H1 (cell line): ENCODE data around the gene ITSN1. TPM values are rescaled to one million over a fixed set of nuclear protein-coding genes. Genes with fewer than 3 reads are reported as not detected.

Experiments
- CTCF ChIA-PET: fragments of 300-600 bp; sonication (Branson Sonifier 250); formaldehyde crosslinking; loops from one replicate; lab custom pipeline; 2021; ENCODE audit not compliant: partially characterized antibody; lab: Charles Lee
- POLR2A ChIA-PET: fragments of 300-600 bp; sonication (Branson Sonifier 250); formaldehyde crosslinking; loops from one replicate; lab custom pipeline; 2021; ENCODE audit warnings: inconsistent platforms; ENCODE audit not compliant: partially characterized antibody; lab: Charles Lee
- DNase-seq, 2 experiments: peaks; one replicate each; pipeline versions ENCODE4 v3.0.0 to v3.0.0-alpha.2; 2010 to 2022; ENCODE audit warnings: low spot score in 2 of 2, low read depth in 1 of 2, mixed read lengths in 1 of 2
- FAIRE-seq: peaks from 2 replicates; lab custom pipeline; 2011; peaks lifted over from hg19 to GRCh38; lab: Jason Lieb, UNC
- H2AFZ ChIP-seq: 2 replicates; pipeline ENCODE4 v1.8.1; 2012; ENCODE audit warnings: low read length, inconsistent platforms
- H2AK5ac ChIP-seq: 2 replicates; pipeline ENCODE4 v1.6.1; 2013; ENCODE audit warnings: low read depth, low read length
- H2BK120ac ChIP-seq: replicated peaks from 2 replicates; pipeline ENCODE3; 2013; ENCODE audit warnings: low read depth, low read length, inconsistent platforms
- H2BK12ac ChIP-seq: 2 replicates; pipeline ENCODE4 v1.6.1; 2013; ENCODE audit warnings: low read depth, low read length
- H2BK15ac ChIP-seq: 2 replicates; pipeline ENCODE4 v1.6.1; 2013; ENCODE audit warnings: low read length
- H2BK20ac ChIP-seq: 2 replicates; pipeline ENCODE4 v1.6.1; 2013; ENCODE audit warnings: low read length
- H2BK5ac ChIP-seq: 2 replicates; pipeline ENCODE4 v1.6.1; 2013; ENCODE audit warnings: low read depth, low read length
- H3K14ac ChIP-seq: 2 replicates; pipeline ENCODE4 v1.6.1; 2013; ENCODE audit warnings: inconsistent platforms; ENCODE audit not compliant: insufficient read length
- H3K18ac ChIP-seq: 2 replicates; pipeline ENCODE4 v1.6.1; 2013; ENCODE audit warnings: low read length; ENCODE audit errors: extremely low read depth
- H3K23ac ChIP-seq: 2 replicates; pipeline ENCODE4 v1.6.1; 2013; ENCODE audit warnings: inconsistent platforms; ENCODE audit not compliant: insufficient read length
- H3K23me2 ChIP-seq: 2 replicates; pipeline ENCODE4 v1.6.1; 2013; ENCODE audit warnings: low read depth, low read length
- H3K27ac ChIP-seq: 2 replicates; pipeline ENCODE4 v1.6.1; 2011; ENCODE audit warnings: low read depth, low read length, inconsistent platforms
- H3K27me3 ChIP-seq, 4 experiments: replicated peaks in 1 of 4; 1 replicate in 1 of 4; 2 replicates in 3 of 4; pipeline versions ENCODE4 v1.6.1 to v1.8.1; 2011 to 2013; ENCODE audit warnings: low read length in 3 of 4, mild to moderate bottlenecking in 3 of 4, inconsistent platforms in 2 of 4, mixed read lengths in 2 of 4, moderate library complexity in 1 of 4; ENCODE audit not compliant: control insufficient read depth in 3 of 4, insufficient read depth in 3 of 4; ENCODE audit errors: extremely low read depth in 1 of 4
- H3K36me3 ChIP-seq, 4 experiments: 2 replicates each; pipeline versions ENCODE4 v1.6.1 to v1.8.1; 2011 to 2013; ENCODE audit warnings: mild to moderate bottlenecking in 4 of 4, low read length in 3 of 4, moderate library complexity in 2 of 4, control low read depth in 1 of 4, inconsistent platforms in 1 of 4; ENCODE audit not compliant: insufficient read depth in 4 of 4, control insufficient read depth in 2 of 4
- H3K4ac ChIP-seq: replicated peaks from 2 replicates; pipeline ENCODE3; 2013; ENCODE audit warnings: low read length, low read depth, mixed read lengths, inconsistent platforms; ENCODE audit not compliant: insufficient read length
- H3K4me1 ChIP-seq, 4 experiments: replicated peaks in 1 of 4; 1 replicate in 1 of 4; 2 replicates in 3 of 4; pipeline versions ENCODE4 v1.6.1 to v1.8.1; 2011 to 2013; ENCODE audit warnings: low read length in 3 of 4, inconsistent platforms in 2 of 4, mixed read lengths in 1 of 4; ENCODE audit not compliant: insufficient read depth in 4 of 4, control insufficient read depth in 3 of 4
- H3K4me2 ChIP-seq, 2 experiments: 2 replicates each; pipeline versions ENCODE4 v1.6.1 to v1.8.1; 2011 to 2013; ENCODE audit warnings: low read depth in 2 of 2, low read length in 2 of 2, control low read depth in 1 of 2, inconsistent platforms in 1 of 2, mild to moderate bottlenecking in 1 of 2; ENCODE audit not compliant: insufficient read depth in 1 of 2
- H3K4me3 ChIP-seq, 4 experiments: fragments of 200-600, 300-600 bp in 1 of 4; sonication (generic), shearing (Covaris generic), sonication (Bioruptor Twin) in 1 of 4; 2 replicates each; pipeline versions ENCODE4 v1.5.1 to v1.8.1; 2011 to 2016; ENCODE audit warnings: low read length in 4 of 4, low read depth in 3 of 4, control low read depth in 2 of 4, inconsistent platforms in 2 of 4, mild to moderate bottlenecking in 2 of 4, mixed read lengths in 1 of 4, moderate library complexity in 1 of 4; ENCODE audit not compliant: insufficient read depth in 2 of 4; ENCODE audit errors: extremely low read depth in 1 of 4
- H3K56ac ChIP-seq: replicated peaks from 2 replicates; pipeline ENCODE3; 2013; ENCODE audit warnings: low read depth, mild to moderate bottlenecking, mixed read lengths, low read length, inconsistent platforms; ENCODE audit not compliant: insufficient read length
- H3K79me1 ChIP-seq: 2 replicates; pipeline ENCODE4 v1.6.1; 2013; ENCODE audit warnings: low read depth, low read length, control low read depth
- H3K79me2 ChIP-seq, 2 experiments: 2 replicates each; pipeline versions ENCODE4 v1.6.1 to v1.8.1; 2012 to 2013; ENCODE audit warnings: low read length in 2 of 2, mild to moderate bottlenecking in 2 of 2, inconsistent platforms in 1 of 2; ENCODE audit not compliant: insufficient read depth in 2 of 2, control insufficient read depth in 1 of 2
- H3K9ac ChIP-seq, 4 experiments: replicated peaks in 1 of 4; 1 replicate in 1 of 4; 2 replicates in 3 of 4; pipeline versions ENCODE4 v1.6.1 to v1.8.1; 2011 to 2013; ENCODE audit warnings: low read depth in 3 of 4, low read length in 3 of 4, control low read depth in 2 of 4, mild to moderate bottlenecking in 2 of 4, moderate library complexity in 2 of 4, inconsistent platforms in 1 of 4; ENCODE audit errors: extremely low read depth in 1 of 4
- H3K9me3 ChIP-seq, 2 experiments: 2 replicates each; pipeline versions ENCODE4 v1.6.1 to v1.8.1; 2012 to 2013; ENCODE audit warnings: mild to moderate bottlenecking in 2 of 2, moderate library complexity in 2 of 2, control low read depth in 1 of 2, inconsistent platforms in 1 of 2, low read depth in 1 of 2, low read length in 1 of 2, mixed read lengths in 1 of 2; ENCODE audit not compliant: insufficient read depth in 2 of 2
- H4K20me1 ChIP-seq, 2 experiments: replicated peaks in 1 of 2; 2 replicates each; pipeline versions ENCODE3 to v1.8.1; 2011 to 2013; ENCODE audit warnings: inconsistent platforms in 2 of 2, low read length in 2 of 2, mild to moderate bottlenecking in 1 of 2; ENCODE audit not compliant: insufficient read depth in 2 of 2, control insufficient read depth in 1 of 2
- H4K5ac ChIP-seq: 2 replicates; pipeline ENCODE4 v1.6.1; 2013; ENCODE audit warnings: low read length, low read depth, mixed read lengths, inconsistent platforms; ENCODE audit not compliant: insufficient read length
- H4K8ac ChIP-seq: 2 replicates; pipeline ENCODE4 v1.8.0; 2013; ENCODE audit warnings: mild to moderate bottlenecking, moderate library complexity, low read length, inconsistent platforms; ENCODE audit not compliant: insufficient read depth; ENCODE audit errors: extremely low read depth
- H4K91ac ChIP-seq: replicated peaks from 2 replicates; pipeline ENCODE3; 2013; ENCODE audit warnings: low read length, mixed read lengths, inconsistent platforms; ENCODE audit not compliant: insufficient read length
- CBX8 ChIP-seq: fragments of 300-800, 300-1000 bp; sonication (generic); IDR thresholded peaks from 2 replicates; pipeline ENCODE4 v1.7.1; 2016; ENCODE audit warnings: low read depth, low read length, borderline replicate concordance
- CHD1 ChIP-seq: IDR thresholded peaks from 2 replicates; pipeline ENCODE4 v1.6.1; 2012; ENCODE audit warnings: low read depth, low read length, improper control_type of control experiment
- EGR1 ChIP-seq: IDR thresholded peaks from 2 replicates; pipeline ENCODE4 v1.6.1; 2011; ENCODE audit warnings: low read depth, low read length, borderline replicate concordance
- FOSL1 ChIP-seq: IDR thresholded peaks from 2 replicates; pipeline ENCODE4 v1.6.1; 2011; ENCODE audit warnings: mild to moderate bottlenecking, low read depth, low read length, moderate library complexity; ENCODE audit not compliant: insufficient read depth
- HDAC2 ChIP-seq, 2 experiments: fragments of 300-600 bp in 1 of 2; sonication (generic) in 1 of 2; IDR thresholded peaks; 2 replicates each; pipeline ENCODE4 v1.6.1; 2011 to 2012; ENCODE audit warnings: low read depth in 2 of 2, low read length in 2 of 2, mild to moderate bottlenecking in 2 of 2, moderate library complexity in 2 of 2, borderline replicate concordance in 1 of 2, inconsistent platforms in 1 of 2
- HDAC6 ChIP-seq: IDR thresholded peaks from one replicate; pipeline ENCODE4 v1.7.1; 2012; ENCODE audit warnings: low read depth, mild to moderate bottlenecking, inconsistent platforms, low read length, moderate library complexity
- KDM1A ChIP-seq: fragments of 200-600, 300-600 bp; sonication (generic); IDR thresholded peaks from 2 replicates; pipeline ENCODE4 v1.7.1; 2016; ENCODE audit warnings: mild to moderate bottlenecking, low read length, borderline replicate concordance
- RAD21 ChIP-seq, 2 experiments: IDR thresholded peaks in 1 of 2; conservative IDR thresholded peaks in 1 of 2; 2 replicates each; pipeline ENCODE4 v1.6.1; 2011; ENCODE audit warnings: low read depth in 2 of 2, low read length in 2 of 2, improper control_type of control experiment in 1 of 2, inconsistent platforms in 1 of 2, mild to moderate bottlenecking in 1 of 2, moderate library complexity in 1 of 2
- RFX5 ChIP-seq: IDR thresholded peaks from 2 replicates; pipeline ENCODE4 v1.6.1; 2011; ENCODE audit warnings: low read depth, low read length, improper control_type of control experiment, borderline replicate concordance
- RNF2 ChIP-seq: fragments of 200-900, 300-1000 bp; sonication (generic); IDR thresholded peaks from 2 replicates; pipeline ENCODE4 v1.7.1; 2016; ENCODE audit warnings: borderline replicate concordance, low read depth, mild to moderate bottlenecking, antibody characterized with exemption, low read length; ENCODE audit not compliant: poor library complexity, severe bottlenecking; ENCODE audit errors: missing control alignments
- RXRA ChIP-seq: IDR thresholded peaks from 2 replicates; pipeline ENCODE4 v1.6.1; 2011; ENCODE audit warnings: low read depth, mild to moderate bottlenecking, low read length, moderate library complexity; ENCODE audit not compliant: insufficient read depth
- SIRT6 ChIP-seq: IDR thresholded peaks from one replicate; pipeline ENCODE4 v1.7.1; 2012; ENCODE audit warnings: low read length, inconsistent platforms
- SP2 ChIP-seq: IDR thresholded peaks from 2 replicates; pipeline ENCODE4 v1.6.1; 2012; ENCODE audit warnings: mild to moderate bottlenecking, low read length, inconsistent platforms
- TCF12 ChIP-seq: IDR thresholded peaks from 2 replicates; pipeline ENCODE4 v1.6.1; 2011; ENCODE audit warnings: low read depth, mild to moderate bottlenecking, low read length
- WGBS, 2 experiments: shearing (Covaris generic) in 1 of 2; methylation state at CpG; one replicate each; pipeline versions ENCODE4 v1.1.6 to v1.1.7; 2013 to 2015; ENCODE audit warnings: low lambda C conversion rate in 2 of 2, mixed read lengths in 2 of 2, inconsistent platforms in 1 of 2, low coverage in 1 of 2, missing lambda C conversion rate in 1 of 2; ENCODE audit not compliant: insufficient replicate concordance in 2 of 2, insufficient coverage in 1 of 2, insufficient read length in 1 of 2; ENCODE audit errors: extremely low coverage in 1 of 2, missing lambda C conversion rate in 1 of 2; 5-methylcytosine and 5-hydroxymethylcytosine counted together
- polyA plus RNA-seq, 7 experiments: library from polyadenylated mRNA; depleted of rRNA in 3 of 7; stranded (reverse) in 5 of 7; unstranded in 2 of 7; fragments of >200 nt in 5 of 7; fragments of 200-250 nt in 2 of 7; gene quantifications; 1 replicate in 5 of 7; 2 replicates in 1 of 7; 4 replicates in 1 of 7; pipeline versions ENCODE4 v1.2.1 to v1.2.3, GENCODE V29; 2011 to 2013; ENCODE audit warnings: missing spikeins in 2 of 7, mixed read lengths in 2 of 7
- total RNA-seq: library from RNA; stranded (reverse); fragmentation: NEBNext Ultra II Directional; extraction: Animal tissue kit (Norgen Biotek cat#: 25700); gene quantifications from 2 replicates; pipeline ENCODE4 v1.2.1, GENCODE V29; 2021

ITSN1 gene
- total and polyA plus RNA-seq, 2 of the 8 experiments (the other 6 are each of a cell fraction or from before 2014, with no cell fraction given) = 60.8 to 78.1 TPM

DNA sequence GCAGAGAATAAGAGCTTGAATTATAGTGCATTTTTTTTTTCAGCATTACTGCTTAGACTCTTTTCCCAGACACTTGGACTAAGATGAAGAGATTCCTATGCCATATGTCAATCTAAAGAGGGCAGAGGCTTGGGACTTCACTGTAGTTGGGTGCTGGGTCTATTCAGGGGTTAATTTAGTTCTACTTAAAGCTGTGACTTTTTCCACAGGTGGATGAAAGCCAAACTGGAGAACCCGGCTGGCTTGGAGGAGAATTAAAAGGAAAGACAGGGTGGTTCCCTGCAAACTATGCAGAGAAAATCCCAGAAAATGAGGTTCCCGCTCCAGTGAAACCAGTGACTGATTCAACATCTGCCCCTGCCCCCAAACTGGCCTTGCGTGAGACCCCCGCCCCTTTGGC lies 168.5 kb downstream of the ITSN1 start:
- H2BK20ac ChIP-seq = no peak overlapping the region
- no peak overlapping the region for H3K27ac ChIP-seq
- no peak overlapping the region for H2BK120ac ChIP-seq
- no peaks in the 10 kb centered on the region for H3K9me3 ChIP-seq
- H3K4me1 ChIP-seq = no peaks in the 10 kb centered on the region; a peak in 2 of 7 replicates
- H4K20me1 ChIP-seq = peaks cover 0 to 1% of the 10 kb centered on the region in 2 experiments
- no peak overlapping the region for H2AFZ ChIP-seq
- no peak overlapping the region for H2BK5ac ChIP-seq
- no peak overlapping the region for H2BK15ac ChIP-seq
- no peaks in the 10 kb centered on the region for H3K79me2 ChIP-seq
- POLR2A ChIA-PET = interaction anchor here (0.8 kb wide), 1 partner anchor 10 kb away, joined by 3 read pairs; no protein-coding TSS in a partner anchor
- H3K18ac ChIP-seq = no peak overlapping the region
- H3K4me2 ChIP-seq = no peak overlapping the region
- no peak overlapping the region for H3K4ac ChIP-seq
- H3K14ac ChIP-seq = no peak overlapping the region
- no peak overlapping the region for H4K8ac ChIP-seq
- H3K27me3 ChIP-seq = no peaks in the 10 kb centered on the region
- H3K56ac ChIP-seq = no peak overlapping the region
- H3K4me3 ChIP-seq = no peak overlapping the region
- H2BK12ac ChIP-seq = no peak overlapping the region
- no peak overlapping the region for H3K9ac ChIP-seq
- DNase-seq (no peak), FAIRE-seq (no peak)
- no peak overlapping the region for H4K5ac ChIP-seq
- H3K36me3 ChIP-seq = peaks cover 4 to 23% (median 14%) of the 10 kb centered on the region in 4 experiments
- CTCF ChIA-PET = interaction anchor here (1.0 to 1.6 kb wide), 3 partner anchors 10 to 91 kb away, joined by 3 read pairs; no protein-coding TSS in a partner anchor
- no peak overlapping the region for H3K23ac ChIP-seq
- H3K79me1 ChIP-seq = no peaks in the 10 kb centered on the region
- H3K23me2 ChIP-seq = no peaks in the 10 kb centered on the region; the same call in 1 of the 2 replicates
- no peak overlapping the region for H4K91ac ChIP-seq
- 91% methylated on average over 4 of the region's 4 CpGs; no CpG with 5 or more reads in 1 of the 2 experiments for WGBS, 2 experiments
- H2AK5ac ChIP-seq = no peak overlapping the region
- no peak for TF ChIP-seq RXRA
- no peak for TF ChIP-seq SP2
- no peak for TF ChIP-seq KDM1A
- no peak for TF ChIP-seq CBX8
- TF ChIP-seq EGR1 = no peak
- no peak for TF ChIP-seq FOSL1
- no peak for TF ChIP-seq HDAC2 (IDR thresholded peaks at IDR 0.05; ENCODE audit: borderline replicate concordance in 1 of 2, low read depth in 2 of 2, low read length in 2 of 2)
- TF ChIP-seq SIRT6 = no peak
- TF ChIP-seq TCF12 = no peak
- TF ChIP-seq HDAC6 = no peak
- TF ChIP-seq RNF2 = no peak
- no peak for TF ChIP-seq CHD1
- TF ChIP-seq RFX5 = no peak
- TF ChIP-seq RAD21 (IDR thresholded peaks at IDR 0.05 in 1 of 2, conservative IDR thresholded peaks at IDR 0.05 in 1 of 2; ENCODE audit: low read depth in 2 of 2, low read length in 2 of 2) = no peak
